Measurements from ENCODE around the gene C20orf173. TPM values are rescaled to one million over a fixed set of nuclear protein-coding genes. Genes with fewer than 3 reads are reported as not detected.

The C20orf173 gene
- polyA plus RNA-seq, 1 donor from 2014 or later, result not detected

- Histone ChIP-seq H3K79me2 (replicated peaks; ENCODE audit: insufficient read depth, low read length) (no peaks in the 10 kb centered on the region), H3K9me3 (ENCODE audit: low read length) (no peaks in the 10 kb centered on the region), H3K9ac (ENCODE audit: low read length) (no peak overlapping the region), H3K27me3 (ENCODE audit: insufficient read depth, low read depth, low read length) (no peaks in the 10 kb centered on the region), H3K9me2 (ENCODE audit: insufficient read depth, low read length) (no peaks in the 10 kb centered on the region), H3K36me3 (ENCODE audit: insufficient read depth, low read length) (no peaks in the 10 kb centered on the region), H2AFZ (ENCODE audit: low read depth, low read length) (no peak overlapping the region), H3K4me3 (ENCODE audit: low read length) (no peak overlapping the region), H3K4me2 (ENCODE audit: low read length) (no peak overlapping the region), H3F3A (ENCODE audit: insufficient read depth, low read length, poor library complexity, severe bottlenecking) (no peaks in the 10 kb centered on the region), H4K20me1 (ENCODE audit: insufficient read depth) (no peaks in the 10 kb centered on the region), H3K27ac (ENCODE audit: low read length) (no peak overlapping the region)
- TF ChIP-seq EZH2 (IDR thresholded peaks at IDR 0.05; ENCODE audit: borderline replicate concordance, insufficient read depth, low read length, poor library complexity, severe bottlenecking), result no peak
- TF ChIP-seq MXI1 (conservative IDR thresholded peaks at IDR 0.05; ENCODE audit: poor library complexity, severe bottlenecking), result no peak
- no peak for TF ChIP-seq POLR2AphosphoS5 (IDR thresholded peaks at IDR 0.05)
- no peak for TF ChIP-seq REST (IDR thresholded peaks at IDR 0.05; ENCODE audit: borderline replicate concordance)
- TF ChIP-seq CTCF (IDR thresholded peaks at IDR 0.05; ENCODE audit: poor library complexity, severe bottlenecking), result no peak
- no peak for TF ChIP-seq EP300 (conservative IDR thresholded peaks at IDR 0.05; ENCODE audit: poor library complexity, severe bottlenecking)
- TF ChIP-seq TAF1 (IDR thresholded peaks at IDR 0.05; ENCODE audit: low read depth), result no peak
Measured at GRCh38 chr20:35510951-35511735, 18.3 kb downstream of the C20orf173 start.

GRCh38 chr20:35508493-35509218 lies 20.8 kb downstream of the C20orf173 start:
- Histone ChIP-seq H3K27ac (ENCODE audit: low read length) (no peak overlapping the region), H3K79me2 (replicated peaks; ENCODE audit: insufficient read depth, low read length) (no peaks in the 10 kb centered on the region), H3K9me3 (ENCODE audit: low read length) (no peaks in the 10 kb centered on the region), H2AFZ (ENCODE audit: low read depth, low read length) (no peak overlapping the region), H4K20me1 (ENCODE audit: insufficient read depth) (no peaks in the 10 kb centered on the region), H3K9me2 (ENCODE audit: insufficient read depth, low read length) (no peaks in the 10 kb centered on the region), H3K4me3 (ENCODE audit: low read length) (no peak overlapping the region), H3K36me3 (ENCODE audit: insufficient read depth, low read length) (no peaks in the 10 kb centered on the region), H3K9ac (ENCODE audit: low read length) (no peak overlapping the region), H3F3A (ENCODE audit: insufficient read depth, low read length, poor library complexity, severe bottlenecking) (no peaks in the 10 kb centered on the region), H3K27me3 (ENCODE audit: insufficient read depth, low read depth, low read length) (no peaks in the 10 kb centered on the region), H3K4me2 (ENCODE audit: low read length) (no peak overlapping the region)
- TF ChIP-seq EP300 (conservative IDR thresholded peaks at IDR 0.05; ENCODE audit: poor library complexity, severe bottlenecking), result no peak
- TF ChIP-seq EZH2 (IDR thresholded peaks at IDR 0.05; ENCODE audit: borderline replicate concordance, insufficient read depth, low read length, poor library complexity, severe bottlenecking), result no peak
- no peak for TF ChIP-seq MXI1 (conservative IDR thresholded peaks at IDR 0.05; ENCODE audit: poor library complexity, severe bottlenecking)
- TF ChIP-seq REST (IDR thresholded peaks at IDR 0.05; ENCODE audit: borderline replicate concordance), result no peak
- no peak for TF ChIP-seq CTCF (IDR thresholded peaks at IDR 0.05; ENCODE audit: poor library complexity, severe bottlenecking)
- TF ChIP-seq RAD21 (conservative IDR thresholded peaks at IDR 0.05), result no peak
- TF ChIP-seq POLR2AphosphoS5 (IDR thresholded peaks at IDR 0.05), result no peak
- no peak for TF ChIP-seq TAF1 (IDR thresholded peaks at IDR 0.05; ENCODE audit: low read depth)
- TF ChIP-seq SMC3 (conservative IDR thresholded peaks at IDR 0.05; ENCODE audit: poor library complexity), result no peak

Data from neural cell (in vitro differentiated cells).